GM12801 (cell line): ENCODE data around the gene CCHCR1.

Source experiments
- CTCF ChIP-seq: IDR thresholded peaks from one replicate; pipeline ENCODE4 v1.5.1; 2011; ENCODE audit warnings: control low read depth; ENCODE audit not compliant: insufficient read length; ENCODE audit errors: extremely low read depth

CCHCR1 gene

GRCh38 chr6:31157513-31158139, at the start of gene CCHCR1:
Gene CCHCR1 (minus strand): TSS chr6:31157802. CDS start chr6:31157600, 202 bp downstream.
- no peak for TF ChIP-seq CTCF

GRCh38 chr6:31205638-31206037, 48.0 kb upstream of the CCHCR1 start:
- no peak for TF ChIP-seq CTCF

GRCh38 chr6:31204751-31205145, 47.1 kb upstream of the CCHCR1 start:
- TF ChIP-seq CTCF: no peak

GRCh38 chr6:31203345-31203979, 45.9 kb upstream of the CCHCR1 start:
- TF ChIP-seq CTCF: no peak

GRCh38 chr6:31202259-31203166, 44.9 kb upstream of the CCHCR1 start:
- TF ChIP-seq CTCF: no peak

GRCh38 chr6:31197559-31198305, 40.1 kb upstream of the CCHCR1 start:
- TF ChIP-seq CTCF: no peak
